GM12878 (cell line): ENCODE results near the gene TAS1R2. TPM values are rescaled to one million over a fixed set of nuclear protein-coding genes. Genes with fewer than 3 reads are reported as not detected.

Experiments used
- ATAC-seq: fragments of 200-7000 bp; cut with Tn5 transposase; 3 replicates; pipeline ENCODE4 v1.9.1; 2020; ENCODE audit warnings: mild to moderate bottlenecking, moderate library complexity
- BruUV-seq: library from RNA; stranded (reverse); fragments of 400-500 nt; replicated peaks from 2 replicates; lab custom pipeline; 2021; lab: Mats Ljungman, UMichigan
- CTCF ChIA-PET: fragments of 300-600 bp; sonication (Branson Sonifier 250); formaldehyde crosslinking; extraction: SDS; loops from one replicate; lab custom pipeline; 2021; ENCODE audit warnings: inconsistent platforms; lab: Yijun Ruan, JAX
- POLR2A ChIA-PET: fragments of 350-600 bp; formaldehyde crosslinking; extraction: SDS; loops from one replicate; lab custom pipeline; 2021; ENCODE audit warnings: inconsistent platforms; lab: Charles Lee
- RAD21 ChIA-PET: fragments of 300-600 bp; sonication (Branson Sonifier 250); formaldehyde crosslinking; loops from one replicate; lab custom pipeline; 2023; ENCODE audit warnings: antibody characterized with exemption; ENCODE audit not compliant: unreplicated experiment; lab: Charles Lee
- SMC1A ChIA-PET: fragments of 300-600 bp; sonication (Branson Sonifier 250); formaldehyde crosslinking; loops from one replicate; lab custom pipeline; 2023; ENCODE audit not compliant: unreplicated experiment, uncharacterized antibody; lab: Charles Lee
- DNase-seq: peaks from one replicate; pipeline ENCODE4 v3.0.0-alpha.2; 2011; ENCODE audit warnings: low read depth, low spot score
- FAIRE-seq: peaks from 3 replicates; lab custom pipeline; 2011; peaks lifted over from hg19 to GRCh38; lab: Jason Lieb, UNC
- H2AFZ ChIP-seq: 2 replicates; pipeline ENCODE4 v1.6.0; 2011; ENCODE audit warnings: low read depth, low read length, control low read depth; ENCODE audit not compliant: control insufficient read depth
- H3K27ac ChIP-seq: 2 replicates; pipeline ENCODE4 v1.5.1; 2011; ENCODE audit warnings: control low read depth; ENCODE audit not compliant: control insufficient read depth, insufficient read depth
- H3K27me3 ChIP-seq, 2 experiments: replicated peaks in 1 of 2; 2 replicates each; pipeline versions ENCODE4 v1.6.0 to v1.6.1; 2011; ENCODE audit warnings: low read length in 1 of 2; ENCODE audit not compliant: control insufficient read depth in 2 of 2, insufficient read depth in 2 of 2
- H3K36me3 ChIP-seq, 2 experiments: 2 replicates each; pipeline ENCODE4 v1.5.1; 2011; ENCODE audit warnings: low read length in 1 of 2; ENCODE audit not compliant: control insufficient read depth in 2 of 2, insufficient read depth in 2 of 2
- H3K4me1 ChIP-seq: 2 replicates; pipeline ENCODE4 v1.6.1; 2011; ENCODE audit warnings: mild to moderate bottlenecking, low read length, moderate library complexity, mixed read lengths; ENCODE audit not compliant: control insufficient read depth, insufficient read depth
- H3K4me2 ChIP-seq: 2 replicates; pipeline ENCODE4 v1.6.0; 2011; ENCODE audit warnings: control low read depth; ENCODE audit not compliant: control insufficient read depth, insufficient read depth
- H3K4me3 ChIP-seq: fragments of 200-600 bp; sonication (generic); 2 replicates; pipeline ENCODE4 v1.5.1; 2016
- H3K79me2 ChIP-seq: 2 replicates; pipeline ENCODE4 v1.6.0; 2011; ENCODE audit warnings: low read length; ENCODE audit not compliant: control insufficient read depth, insufficient read depth
- H3K9ac ChIP-seq: 2 replicates; pipeline ENCODE4 v1.8.0; 2011; ENCODE audit warnings: low read length, control low read depth, mixed read lengths; ENCODE audit not compliant: control insufficient read depth, insufficient read depth
- H3K9me3 ChIP-seq: replicated peaks from 3 replicates; pipeline ENCODE4 v1.5.1; 2011; ENCODE audit warnings: mild to moderate bottlenecking, low read length; ENCODE audit not compliant: control insufficient read depth, insufficient read depth
- H4K20me1 ChIP-seq: 2 replicates; pipeline ENCODE4 v1.6.0; 2011; ENCODE audit not compliant: control insufficient read depth, insufficient read depth
- CREM ChIP-seq: IDR thresholded peaks from 2 replicates; pipeline ENCODE4 v1.6.1; 2014; ENCODE audit warnings: antibody characterized with exemption, low read depth
- DPF2 ChIP-seq: fragments of 450-650 bp; IDR thresholded peaks from 2 replicates; pipeline ENCODE4 v1.6.1; 2017; ENCODE audit warnings: mild to moderate bottlenecking
- EP300 ChIP-seq, 2 experiments: fragments of 150-350 bp in 1 of 2; IDR thresholded peaks; 2 replicates each; pipeline ENCODE4 v1.6.1; 2011 to 2012; ENCODE audit warnings: low read depth in 2 of 2, low read length in 2 of 2, borderline replicate concordance in 1 of 2, improper control_type of control experiment in 1 of 2, inconsistent platforms in 1 of 2; ENCODE audit not compliant: control insufficient read depth in 1 of 2
- ETV6 ChIP-seq, 2 experiments: fragments of 450-650 bp in 1 of 2; IDR thresholded peaks in 1 of 2; conservative IDR thresholded peaks in 1 of 2; 2 replicates each; pipeline ENCODE4 v1.6.1; 2014; ENCODE audit warnings: antibody characterized with exemption in 1 of 2, borderline replicate concordance in 1 of 2, low read depth in 1 of 2, mild to moderate bottlenecking in 1 of 2, moderate library complexity in 1 of 2
- FOXK2 ChIP-seq: fragments of 450-650 bp; IDR thresholded peaks from 2 replicates; pipeline ENCODE4 v1.6.1; 2017; ENCODE audit warnings: mild to moderate bottlenecking, moderate library complexity
- HDAC6 ChIP-seq: fragments of 200-600 bp; sonication (generic); IDR thresholded peaks from one replicate; pipeline ENCODE4 v1.8.0; 2017; ENCODE audit warnings: antibody characterized with exemption; ENCODE audit not compliant: unreplicated experiment
- KLF5 ChIP-seq: fragments of 450-650 bp; IDR thresholded peaks from 2 replicates; pipeline ENCODE4 v1.6.1; 2014; ENCODE audit warnings: mild to moderate bottlenecking; ENCODE audit not compliant: partially characterized antibody
- LARP7 ChIP-seq: fragments of 450-650 bp; IDR thresholded peaks from 2 replicates; pipeline ENCODE4 v1.6.1; 2017; ENCODE audit warnings: mild to moderate bottlenecking
- NFYB ChIP-seq: IDR thresholded peaks from 2 replicates; pipeline ENCODE4 v1.6.1; 2011; ENCODE audit warnings: low read depth, mild to moderate bottlenecking, low read length, improper control_type of control experiment, moderate library complexity; ENCODE audit not compliant: insufficient read depth
- NKRF ChIP-seq: fragments of 450-650 bp; conservative IDR thresholded peaks from 2 replicates; pipeline ENCODE4 v1.6.1; 2017; ENCODE audit warnings: mild to moderate bottlenecking, moderate library complexity
- SREBF1 ChIP-seq: IDR thresholded peaks from 2 replicates; pipeline ENCODE4 v1.6.1; 2012; ENCODE audit warnings: mild to moderate bottlenecking, low read length
- ZBTB40 ChIP-seq: fragments of 450-650 bp; IDR thresholded peaks from 2 replicates; pipeline ENCODE4 v1.6.1; 2016; ENCODE audit warnings: mild to moderate bottlenecking, moderate library complexity, borderline replicate concordance
- WGBS: methylation state at CpG from one replicate; pipeline ENCODE4 v1.1.6; 2016; ENCODE audit warnings: low lambda C conversion rate; ENCODE audit not compliant: insufficient replicate concordance, insufficient coverage; ENCODE audit errors: missing lambda C conversion rate; 5-methylcytosine and 5-hydroxymethylcytosine counted together
- in situ Hi-C: fragments of 300-500 bp; cut with MboI; formaldehyde crosslinking; loops from 9 replicates; pipeline ENCODE4 v1.14.3; 2018; ENCODE audit warnings: mixed read lengths
- intact Hi-C: fragments of 100-400 bp; cut with micrococcal nuclease; formaldehyde crosslinking; loops from one replicate; pipeline ENCODE4 v1.14.2; 2022; ENCODE audit not compliant: unreplicated experiment
- polyA plus RNA-seq, 11 experiments: library from polyadenylated mRNA; depleted of rRNA in 4 of 11; unstranded in 6 of 11; stranded (reverse) in 5 of 11; fragments of >200 nt; fragmentation: Nextera tagmentation in 4 of 11; fragmentation: Illumina TruSeq in 1 of 11; extraction: Ambion mirVana in 4 of 11; extraction: Trizol in 1 of 11; gene quantifications; 1 replicate in 1 of 11; 2 replicates in 10 of 11; pipeline versions ENCODE4 v1.2.1 to v1.2.3, GENCODE V29; 2011 to 2016; ENCODE audit warnings: inconsistent platforms in 2 of 11, missing spikeins in 2 of 11, low read depth in 1 of 11
- total RNA-seq, 4 experiments: library from RNA; depleted of rRNA in 3 of 4; stranded (reverse); fragments of >200 nt in 3 of 4; fragmentation: Illumina TruSeq in 1 of 4; extraction: Trizol in 1 of 4; gene quantifications; 2 replicates each; pipeline versions ENCODE4 v1.2.1 to v1.2.3, GENCODE V29; 2013 to 2021

TAS1R2 gene
- total and polyA plus RNA-seq, 10 of the 15 experiments (the other 5 are each of a cell fraction or from before 2014, with no cell fraction given): not detected

GRCh38 chr1:18895317-18895716, 35.9 kb upstream of the TAS1R2 start:
- Histone ChIP-seq H3K9ac (no peak overlapping the region), H3K4me3 (no peak overlapping the region), H3K9me3 (no peaks in the 10 kb centered on the region), H3K79me2 (no peaks in the 10 kb centered on the region), H4K20me1 (no peaks in the 10 kb centered on the region), H3K27ac (no peak overlapping the region), H2AFZ (no peak overlapping the region), H3K4me2 (no peak overlapping the region), H3K4me1 (no peaks in the 10 kb centered on the region), H3K36me3 (no peaks in the 10 kb centered on the region; a peak in 1 of 4 replicates), H3K27me3 (no peaks in the 10 kb centered on the region)
- SMC1A ChIA-PET: no interaction called here
- intact Hi-C loops (no loop called here), in situ Hi-C loops (no loop called here)
- CTCF ChIA-PET: interaction anchor here (1.3 kb wide), 1 partner anchor 11 kb away, joined by 3 read pairs; no protein-coding TSS in a partner anchor
- 96% methylated on average over 6 of the region's 6 CpGs for WGBS
- no peak for FAIRE-seq
- BruUV-seq: no TSS peak
- no peak for DNase-seq
- POLR2A ChIA-PET: no interaction called here
- RAD21 ChIA-PET: no interaction called here
- TF ChIP-seq DPF2 (no peak), NFYB (no peak), EP300 (IDR thresholded peaks at IDR 0.05; ENCODE audit: borderline replicate concordance in 1 of 2, control insufficient read depth in 1 of 2, low read depth in 2 of 2, low read length in 2 of 2) (no peak), KLF5 (no peak), ZBTB40 (no peak), FOXK2 (no peak), SREBF1 (no peak), NKRF (no peak), ETV6 (conservative IDR thresholded peaks at IDR 0.05 in 1 of 2, IDR thresholded peaks at IDR 0.05 in 1 of 2; ENCODE audit: borderline replicate concordance in 1 of 2, low read depth in 1 of 2) (no peak), CREM (no peak), HDAC6 (no peak), LARP7 (no peak)
- ATAC-seq: no peak
